Neutrophil (primary cell): ENCODE results near the gene FBXO44.

Experiments used
- H3K27ac ChIP-seq: fragments of 200-600 bp; sonication (generic); 2 replicates; pipeline ENCODE4 v1.5.1; 2016; ENCODE audit warnings: mild to moderate bottlenecking, moderate library complexity
- H3K27me3 ChIP-seq: fragments of 200-600 bp; sonication (generic); 2 replicates; pipeline ENCODE4 v1.6.0; 2016; ENCODE audit warnings: mild to moderate bottlenecking
- H3K36me3 ChIP-seq: fragments of 200-600 bp; sonication (generic); 2 replicates; pipeline ENCODE4 v1.5.1; 2017
- H3K4me1 ChIP-seq, 2 experiments: fragments of 200-600 bp in 1 of 2; sonication (generic) in 1 of 2; 1 replicate in 1 of 2; 2 replicates in 1 of 2; pipeline versions ENCODE4 v1.5.1 to v1.6.1; 2013 to 2016; ENCODE audit warnings: low read depth in 1 of 2, low read length in 1 of 2, mild to moderate bottlenecking in 1 of 2, moderate library complexity in 1 of 2; ENCODE audit not compliant: control insufficient read depth in 1 of 2, insufficient read depth in 1 of 2
- H3K4me3 ChIP-seq, 2 experiments: fragments of 200-600 bp in 1 of 2; sonication (generic) in 1 of 2; 1 replicate in 1 of 2; 2 replicates in 1 of 2; pipeline ENCODE4 v1.5.1; 2013 to 2016; ENCODE audit warnings: low read depth in 1 of 2, low read length in 1 of 2, mild to moderate bottlenecking in 1 of 2, moderate library complexity in 1 of 2
- H3K9me3 ChIP-seq: fragments of 200-600 bp; sonication (generic); 2 replicates; pipeline ENCODE4 v1.5.1; 2016
- TF ChIP-seq, protein P1 (sequence below): fragments of 200-600 bp; sonication (generic); IDR thresholded peaks from 2 replicates; pipeline ENCODE4 v1.5.1; 2016; ENCODE audit warnings: antibody characterized with exemption

FBXO44 gene

DNA sequence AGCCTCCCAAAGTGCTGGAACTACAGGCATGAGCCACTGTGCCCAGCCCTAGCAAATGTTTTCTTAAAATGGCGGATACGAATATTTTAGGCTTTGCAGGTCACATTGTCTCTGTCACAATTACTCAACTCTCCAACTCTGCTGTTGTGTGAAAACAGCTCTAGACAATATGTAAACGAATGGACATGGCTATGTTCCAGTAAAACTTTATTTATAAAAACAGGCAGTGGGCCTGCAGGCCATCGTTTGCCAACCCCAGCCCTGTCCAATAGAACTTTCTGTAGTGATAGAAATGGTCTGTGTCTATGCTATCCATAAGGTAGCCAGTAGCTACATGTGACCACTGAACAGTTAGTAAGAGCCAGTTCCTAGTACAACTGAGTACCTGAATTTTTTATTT is 5.1 kb downstream of the FBXO44 start:
- Histone ChIP-seq H3K27me3 (peaks cover 14% of the 10 kb centered on the region), H3K4me1 (peaks cover 20 to 29% of the 10 kb centered on the region in 2 experiments), H3K36me3 (no peaks in the 10 kb centered on the region), H3K9me3 (no peaks in the 10 kb centered on the region), H3K27ac (no peak overlapping the region), H3K4me3 (no peak overlapping the region)
- TF ChIP-seq, protein P1, sequence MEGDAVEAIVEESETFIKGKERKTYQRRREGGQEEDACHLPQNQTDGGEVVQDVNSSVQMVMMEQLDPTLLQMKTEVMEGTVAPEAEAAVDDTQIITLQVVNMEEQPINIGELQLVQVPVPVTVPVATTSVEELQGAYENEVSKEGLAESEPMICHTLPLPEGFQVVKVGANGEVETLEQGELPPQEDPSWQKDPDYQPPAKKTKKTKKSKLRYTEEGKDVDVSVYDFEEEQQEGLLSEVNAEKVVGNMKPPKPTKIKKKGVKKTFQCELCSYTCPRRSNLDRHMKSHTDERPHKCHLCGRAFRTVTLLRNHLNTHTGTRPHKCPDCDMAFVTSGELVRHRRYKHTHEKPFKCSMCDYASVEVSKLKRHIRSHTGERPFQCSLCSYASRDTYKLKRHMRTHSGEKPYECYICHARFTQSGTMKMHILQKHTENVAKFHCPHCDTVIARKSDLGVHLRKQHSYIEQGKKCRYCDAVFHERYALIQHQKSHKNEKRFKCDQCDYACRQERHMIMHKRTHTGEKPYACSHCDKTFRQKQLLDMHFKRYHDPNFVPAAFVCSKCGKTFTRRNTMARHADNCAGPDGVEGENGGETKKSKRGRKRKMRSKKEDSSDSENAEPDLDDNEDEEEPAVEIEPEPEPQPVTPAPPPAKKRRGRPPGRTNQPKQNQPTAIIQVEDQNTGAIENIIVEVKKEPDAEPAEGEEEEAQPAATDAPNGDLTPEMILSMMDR = no peak

DNA sequence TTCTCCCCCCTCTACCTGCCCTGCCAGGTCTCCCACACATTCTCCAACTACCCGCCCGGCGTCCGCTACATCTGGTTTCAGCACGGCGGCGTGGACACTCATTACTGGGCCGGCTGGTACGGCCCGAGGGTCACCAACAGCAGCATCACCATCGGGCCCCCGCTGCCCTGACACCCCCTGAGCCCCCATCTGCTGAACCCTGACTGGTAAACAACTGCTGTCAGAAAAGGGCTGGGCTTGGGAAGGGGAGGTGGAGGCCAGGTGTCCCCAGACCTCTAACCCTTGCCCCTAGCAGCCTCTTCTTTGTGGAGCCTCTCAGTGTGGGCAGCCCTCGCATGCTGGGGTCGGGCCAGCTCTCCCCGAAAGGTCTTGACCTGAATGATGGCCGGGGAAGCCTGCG is 6.4 kb downstream of the FBXO44 start:
- TF ChIP-seq, protein P1 = no peak
- H3K4me3 ChIP-seq = no peak overlapping the region
- H3K27me3 ChIP-seq = peaks cover under 1% of the 10 kb centered on the region
- peaks cover 20 to 22% of the 10 kb centered on the region in 2 experiments for H3K4me1 ChIP-seq
- H3K36me3 ChIP-seq = no peaks in the 10 kb centered on the region
- H3K9me3 ChIP-seq = no peaks in the 10 kb centered on the region
- no peak overlapping the region for H3K27ac ChIP-seq

DNA sequence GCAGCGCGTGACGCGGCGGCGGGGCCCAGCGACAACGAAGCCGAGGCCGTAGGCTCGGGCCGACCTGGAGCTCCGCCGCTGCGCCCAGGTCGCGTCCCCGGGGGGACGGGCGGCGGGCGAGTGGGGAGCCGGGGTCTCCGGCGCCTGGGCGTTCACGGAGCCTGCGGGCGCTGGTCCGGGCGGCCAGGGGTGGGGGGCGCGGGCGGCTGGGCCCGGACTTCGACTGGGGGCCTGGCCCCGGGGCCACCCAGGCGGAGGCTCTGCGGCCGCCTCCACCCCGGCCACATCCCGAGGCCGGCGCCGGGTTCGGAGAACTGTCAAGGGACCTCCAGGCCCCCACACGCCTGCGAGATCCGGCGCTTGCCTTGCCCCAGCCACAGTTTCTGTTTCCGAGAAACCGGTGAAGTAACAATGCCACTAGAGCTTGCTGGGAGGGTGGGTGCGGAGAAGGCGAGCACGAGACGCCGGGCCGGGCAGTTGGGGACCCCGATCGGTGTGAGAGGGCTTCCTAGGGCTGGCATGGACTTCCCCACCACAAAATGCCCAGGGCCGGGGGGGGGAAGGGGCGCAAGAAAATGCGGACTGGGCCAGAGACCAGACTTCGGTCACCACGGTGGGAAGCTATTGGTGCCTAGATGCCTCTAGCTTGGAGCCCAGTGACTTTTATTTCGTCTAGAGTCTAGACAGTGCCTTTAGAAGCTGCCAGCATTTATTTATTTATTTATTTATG is 9.8 kb downstream of the FBXO44 start:
- H3K9me3 ChIP-seq = no peaks in the 10 kb centered on the region
- peaks cover 17% of the 10 kb centered on the region for H3K36me3 ChIP-seq
- H3K4me1 ChIP-seq = peaks cover 20 to 22% of the 10 kb centered on the region in 2 experiments
- TF ChIP-seq, protein P1 = peak; percentile 14
- H3K27ac ChIP-seq = peak overlapping the region; percentile 87
- H3K27me3 ChIP-seq = no peaks in the 10 kb centered on the region
- H3K4me3 ChIP-seq = peak overlapping the region; percentile 75

DNA sequence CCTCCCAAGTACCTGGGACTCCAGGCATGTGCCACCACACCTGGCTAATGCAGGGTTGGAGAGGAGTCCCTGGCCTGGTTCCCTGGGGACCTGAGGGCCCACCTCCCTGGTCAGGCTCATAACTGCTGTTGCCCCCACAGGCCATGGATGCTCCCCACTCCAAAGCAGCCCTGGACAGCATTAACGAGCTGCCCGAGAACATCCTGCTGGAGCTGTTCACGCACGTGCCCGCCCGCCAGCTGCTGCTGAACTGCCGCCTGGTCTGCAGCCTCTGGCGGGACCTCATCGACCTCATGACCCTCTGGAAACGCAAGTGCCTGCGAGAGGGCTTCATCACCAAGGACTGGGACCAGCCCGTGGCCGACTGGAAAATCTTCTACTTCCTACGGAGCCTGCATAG is 13.8 kb downstream of the FBXO44 start:
- no peak overlapping the region for H3K4me3 ChIP-seq
- H3K27me3 ChIP-seq = no peaks in the 10 kb centered on the region
- H3K4me1 ChIP-seq = peaks cover 8 to 9% of the 10 kb centered on the region in 2 experiments
- peaks cover 56% of the 10 kb centered on the region for H3K36me3 ChIP-seq
- TF ChIP-seq, protein P1 = no peak
- H3K9me3 ChIP-seq = no peaks in the 10 kb centered on the region
- H3K27ac ChIP-seq = no peak overlapping the region

DNA sequence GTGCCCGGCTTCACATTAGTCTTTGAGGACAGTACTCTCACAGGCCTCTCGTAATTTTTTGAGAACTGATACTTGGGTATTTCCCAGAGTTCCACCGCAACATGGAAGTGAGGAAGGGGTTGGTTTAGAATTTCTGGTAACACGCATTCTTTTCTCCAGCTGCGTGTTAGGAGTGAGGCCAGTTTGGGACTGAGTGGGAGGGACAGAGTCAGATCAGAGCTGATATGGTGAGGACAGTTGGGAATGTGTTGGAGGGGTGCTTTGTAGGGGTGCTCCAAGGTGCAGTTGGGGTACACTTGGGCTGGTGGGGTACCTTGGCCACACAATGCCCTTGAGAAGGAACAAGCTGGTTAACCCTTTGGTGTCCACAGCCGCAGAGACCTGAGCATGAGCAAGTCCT is 16.1 kb downstream of the FBXO44 start:
- TF ChIP-seq, protein P1 = no peak
- H3K4me3 ChIP-seq = no peak overlapping the region
- H3K36me3 ChIP-seq = peaks cover 78% of the 10 kb centered on the region
- H3K4me1 ChIP-seq = no peaks in the 10 kb centered on the region
- H3K9me3 ChIP-seq = no peaks in the 10 kb centered on the region
- H3K27ac ChIP-seq = no peak overlapping the region
- H3K27me3 ChIP-seq = no peaks in the 10 kb centered on the region
